GM10266 (cell line): Measurements from ENCODE around the gene RBMS3.

Source experiments
- DNase-seq: peaks from one replicate; pipeline ENCODE4 v3.0.0; 2012; ENCODE audit errors: extremely low spot score
- CTCF ChIP-seq: IDR thresholded peaks from 2 replicates; pipeline ENCODE4 v1.5.1; 2012; ENCODE audit warnings: mild to moderate bottlenecking, low read depth; ENCODE audit not compliant: control insufficient read depth, insufficient read depth; ENCODE audit errors: missing control alignments

Gene RBMS3

DNA sequence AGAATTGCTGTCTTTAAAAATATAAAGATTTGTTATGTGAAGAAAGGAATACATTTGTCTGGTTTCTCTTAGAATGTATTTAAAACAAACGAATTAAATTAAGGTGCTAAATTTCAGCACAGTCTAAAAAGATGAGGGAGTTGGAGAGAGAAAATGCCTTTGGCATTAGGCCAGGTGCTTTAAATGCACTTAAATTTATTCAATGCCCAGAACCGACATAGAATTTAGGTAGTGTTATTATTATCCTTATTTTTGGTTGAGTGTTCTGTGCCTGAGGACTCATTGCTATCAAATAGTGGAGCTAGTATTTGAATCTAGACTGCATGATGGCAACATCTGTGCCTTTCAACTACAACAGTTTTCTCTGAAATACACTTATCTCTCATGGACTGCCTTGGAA, 287.5 kb downstream of the RBMS3 start:
- no peak for DNase-seq
- no peak for TF ChIP-seq CTCF

DNA sequence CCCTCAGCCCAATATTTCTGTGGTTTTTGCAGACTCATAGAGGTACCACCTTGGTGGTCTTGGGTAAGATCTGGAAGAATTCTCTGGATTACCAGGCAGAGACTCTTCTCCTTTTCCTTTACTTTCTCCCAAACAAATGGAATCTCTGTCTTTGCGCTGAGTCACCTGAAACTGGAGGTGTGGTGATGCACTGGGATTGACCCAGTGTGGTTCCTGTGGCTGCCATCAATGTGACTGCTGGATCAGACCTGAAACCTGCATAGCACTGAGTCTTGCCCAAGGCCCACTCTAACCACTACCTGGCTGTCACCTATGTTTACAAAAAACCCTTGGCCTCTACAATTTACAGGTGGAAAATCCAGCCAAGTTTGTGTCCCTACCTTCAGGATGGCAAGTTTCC, 295.3 kb downstream of the RBMS3 start:
- DNase-seq, result no peak
- TF ChIP-seq CTCF, result no peak

GRCh38 chr3:29576675-29577074, 295.8 kb downstream of the RBMS3 start:
- no peak for TF ChIP-seq CTCF

DNA sequence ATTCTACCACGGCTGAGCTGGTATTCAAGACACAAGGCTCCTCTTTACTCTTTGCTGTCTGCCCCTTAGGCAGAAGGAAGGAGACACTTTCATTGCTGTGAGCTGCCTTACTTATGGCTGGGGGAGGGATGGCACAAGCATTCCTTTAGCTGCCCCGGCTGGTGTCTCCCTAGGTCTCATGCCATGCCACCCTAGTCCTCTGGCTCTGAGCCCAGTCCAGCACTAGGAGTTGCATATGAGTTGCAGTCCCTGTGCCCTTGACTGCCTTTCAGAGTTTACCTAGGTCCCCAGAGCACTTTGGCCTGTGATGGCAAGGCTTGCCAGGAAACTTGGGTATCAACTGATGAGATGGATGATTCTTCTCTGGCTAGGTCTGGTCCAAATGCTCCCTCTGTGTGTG, 296.4 kb downstream of the RBMS3 start:
- no peak for DNase-seq
- no peak for TF ChIP-seq CTCF

More at GRCh38 chr3:29576675-29577074, 295.8 kb downstream of the RBMS3 start:
- no peak for DNase-seq

- no peak for DNase-seq
- no peak for TF ChIP-seq CTCF
These were observed 300.4 kb downstream of the RBMS3 start for GRCh38 chr3:29581311-29581710.

DNA sequence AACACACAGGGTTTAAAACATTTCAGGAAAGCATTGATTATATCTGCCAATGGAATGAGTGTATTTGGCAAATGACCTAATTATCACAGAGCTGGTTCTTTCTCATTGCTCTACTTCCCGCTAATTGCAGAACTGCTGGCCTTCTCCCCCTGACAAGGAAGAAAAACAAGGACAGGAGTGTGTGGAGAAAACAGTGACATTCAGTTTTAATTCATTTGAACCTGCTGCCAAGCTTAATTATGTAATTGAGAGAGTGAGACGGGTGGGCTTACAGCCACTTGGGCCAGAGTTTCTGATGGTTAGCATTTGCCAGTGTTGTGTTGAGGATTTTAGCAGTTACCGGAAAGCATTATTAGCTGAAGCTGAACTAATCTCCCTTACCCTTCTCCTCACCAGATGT, 301.4 kb downstream of the RBMS3 start:
- DNase-seq, result no peak
- no peak for TF ChIP-seq CTCF

DNA sequence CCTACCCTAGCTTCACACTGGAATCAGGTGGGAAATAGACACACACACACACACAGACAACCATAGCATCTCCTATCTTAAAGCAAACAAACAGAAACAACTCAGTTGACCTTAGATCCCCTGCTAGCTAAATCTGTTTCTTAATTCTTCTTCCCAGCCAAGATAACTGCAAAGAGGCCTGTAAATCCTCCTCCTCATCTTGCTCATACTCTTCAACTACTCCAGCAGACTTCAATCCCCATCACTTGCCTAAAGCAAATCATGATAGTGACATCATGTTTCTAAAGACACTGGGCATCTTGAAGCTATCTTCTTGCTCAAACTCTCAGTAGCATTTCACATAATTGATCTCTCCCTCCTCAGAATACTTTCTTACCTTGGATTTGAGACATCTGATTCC, 303.0 kb downstream of the RBMS3 start:
- no peak for DNase-seq
- no peak for TF ChIP-seq CTCF
